Heart left ventricle (tissue), 13 donors: Measurements from ENCODE around the gene PAXX.

ENCODE experiments used
- POLR2A ChIP-seq, 2 donors: fragments of 450-650 bp; IDR thresholded peaks; one replicate each; pipeline ENCODE4 v1.6.1; 2017; ENCODE audit warnings: antibody characterized with exemption in 2 of 2, mild to moderate bottlenecking in 2 of 2, moderate library complexity in 2 of 2
- TF ChIP-seq, protein P1 (sequence below), 12 donors: fragments of 200-600 bp; sonication (generic) in 4 of 12; IDR thresholded peaks; one replicate each; pipeline versions ENCODE4 v1.5.0 to v1.8.0; 2018 to 2022; ENCODE audit warnings: antibody characterized with exemption in 12 of 12, mild to moderate bottlenecking in 5 of 12
- donor health status: ischemic (EF 13 %, LVEDD 7.1; RV severe dilation, severe dysfunction).
- donor health status: DM: no; HTN: yes; CAD: no.
- donor health status: DM: no; HTN: no; CAD: no.
- donor health status: ischemic (EF 25% LVEDD 6.9; RV normal size, moderate dysfunction).
- donor health status: ischemic (EF 25% LVEDD 5.7; RV mildly dilated, moderate dysfunction).
- donor health status: ischemic (EF 35%, LVEDD 5.7; RV mildly dilated, moderate dysfunction).
- donor health status: nonischemic (EF 11% LVEDD 7.7; RV severe dilation, severe dysfunction).
- donor health status: DM: yes; HTN: yes; CAD: no.
- donor health status: PGD.
- donor health status: ischemic (EF 29% LVEDD 5.4; RV normal size, mild dysfunction).
- donor health status: nonischemic (EF 23%, LVEDD 6.1; RV moderate dilation, normal function).

DNA sequence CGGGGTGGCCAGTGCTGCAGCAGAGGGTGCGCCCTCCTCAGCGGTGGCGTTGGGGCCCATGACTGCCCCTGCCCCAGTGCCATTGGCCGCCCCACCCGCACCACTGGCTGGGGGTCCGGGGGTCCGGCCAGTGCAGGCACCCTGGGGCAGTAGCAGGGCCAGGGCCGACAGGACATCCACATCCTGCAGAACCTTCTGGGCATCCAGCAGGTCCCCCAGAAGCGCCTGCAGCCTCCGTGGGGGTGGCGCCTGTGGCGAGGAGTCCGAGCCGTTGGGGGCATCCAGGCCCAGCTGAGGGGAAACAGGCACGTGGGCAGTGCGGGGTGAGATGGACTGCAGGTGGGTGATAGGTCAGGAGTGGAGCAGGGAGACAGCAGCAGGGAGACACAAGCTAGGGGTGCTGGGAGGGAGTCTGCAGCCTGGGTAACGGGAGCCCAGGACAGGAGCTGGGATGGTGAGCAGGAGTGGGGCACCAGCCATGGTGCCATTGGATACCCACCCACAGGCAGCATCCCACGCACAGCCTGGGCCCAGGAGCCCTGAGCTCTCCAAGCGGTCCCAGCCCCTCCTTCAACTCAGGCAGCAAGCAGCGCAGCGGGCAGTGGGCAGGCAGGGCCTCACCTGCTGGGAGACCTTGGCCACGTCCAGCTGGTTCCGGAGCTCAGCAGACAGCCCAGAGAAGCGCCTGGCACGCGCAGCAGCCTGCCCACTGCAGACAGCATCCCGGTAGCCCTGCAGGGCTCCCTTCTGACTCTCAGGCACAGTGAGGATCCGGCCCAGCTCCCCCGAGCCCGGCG, 28.7 kb downstream of the PAXX start:
- TF ChIP-seq, protein P1, sequence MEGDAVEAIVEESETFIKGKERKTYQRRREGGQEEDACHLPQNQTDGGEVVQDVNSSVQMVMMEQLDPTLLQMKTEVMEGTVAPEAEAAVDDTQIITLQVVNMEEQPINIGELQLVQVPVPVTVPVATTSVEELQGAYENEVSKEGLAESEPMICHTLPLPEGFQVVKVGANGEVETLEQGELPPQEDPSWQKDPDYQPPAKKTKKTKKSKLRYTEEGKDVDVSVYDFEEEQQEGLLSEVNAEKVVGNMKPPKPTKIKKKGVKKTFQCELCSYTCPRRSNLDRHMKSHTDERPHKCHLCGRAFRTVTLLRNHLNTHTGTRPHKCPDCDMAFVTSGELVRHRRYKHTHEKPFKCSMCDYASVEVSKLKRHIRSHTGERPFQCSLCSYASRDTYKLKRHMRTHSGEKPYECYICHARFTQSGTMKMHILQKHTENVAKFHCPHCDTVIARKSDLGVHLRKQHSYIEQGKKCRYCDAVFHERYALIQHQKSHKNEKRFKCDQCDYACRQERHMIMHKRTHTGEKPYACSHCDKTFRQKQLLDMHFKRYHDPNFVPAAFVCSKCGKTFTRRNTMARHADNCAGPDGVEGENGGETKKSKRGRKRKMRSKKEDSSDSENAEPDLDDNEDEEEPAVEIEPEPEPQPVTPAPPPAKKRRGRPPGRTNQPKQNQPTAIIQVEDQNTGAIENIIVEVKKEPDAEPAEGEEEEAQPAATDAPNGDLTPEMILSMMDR (IDR thresholded peaks at IDR 0.05): no peak
- TF ChIP-seq POLR2A (IDR thresholded peaks at IDR 0.05): no peak
